HL-60/S4 (cell line): ENCODE results near the gene BTN3A1.
"Not testable (repeated sequence)": the region's sequence is repeated elsewhere in the genome, so short reads cannot be mapped to it uniquely, and the experiment has no call there.

Source experiments
- in situ Hi-C: fragments of 300-500 bp; cut with MboI; formaldehyde crosslinking; loops from 2 replicates; pipeline ENCODE4 v1.14.3; 2022; ENCODE audit warnings: low sequenced_read_pairs

Gene BTN3A1

DNA sequence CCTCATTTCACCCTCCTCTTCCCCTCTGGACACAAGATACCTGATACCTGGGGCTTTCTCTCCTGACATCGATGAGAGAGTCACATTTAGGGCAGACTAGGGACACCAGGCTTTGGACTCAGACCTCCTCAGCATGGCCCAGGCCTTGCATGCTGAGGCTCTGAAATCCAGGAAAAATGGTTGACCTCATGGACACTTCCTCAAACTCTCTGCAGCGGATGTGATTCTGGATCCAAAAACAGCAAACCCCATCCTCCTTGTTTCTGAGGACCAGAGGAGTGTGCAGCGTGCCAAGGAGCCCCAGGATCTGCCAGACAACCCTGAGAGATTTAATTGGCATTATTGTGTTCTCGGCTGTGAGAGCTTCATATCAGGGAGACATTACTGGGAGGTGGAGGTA, 10.9 kb downstream of the BTN3A1 start:
- in situ Hi-C loops: no loop called here

DNA sequence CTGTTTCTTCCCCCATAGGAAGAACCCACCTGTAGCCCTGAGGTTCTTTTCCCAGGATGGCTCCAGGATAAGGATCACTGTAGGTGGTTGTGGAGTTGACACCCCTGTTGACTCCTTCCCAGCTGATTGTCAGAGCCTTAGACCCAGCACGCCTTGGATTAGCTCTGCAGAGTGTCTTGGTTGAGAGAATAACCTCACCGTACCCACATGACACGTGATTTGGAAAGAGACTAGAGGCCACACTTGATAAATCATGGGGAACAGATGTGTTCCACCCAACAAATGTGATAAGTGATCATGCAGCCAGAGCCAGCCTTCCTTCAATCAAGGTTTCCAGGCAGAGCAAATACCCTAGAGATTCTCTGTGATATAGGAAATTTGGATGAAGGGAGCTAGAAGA, 12.2 kb downstream of the BTN3A1 start:
- in situ Hi-C loops: no loop called here

GRCh38 chr6:26415036-26415614, 13.1 kb downstream of the BTN3A1 start:
- in situ Hi-C loops: no loop called here

GRCh38 chr6:26415791-26416190, 13.7 kb downstream of the BTN3A1 start:
- in situ Hi-C loops: no loop called here

DNA sequence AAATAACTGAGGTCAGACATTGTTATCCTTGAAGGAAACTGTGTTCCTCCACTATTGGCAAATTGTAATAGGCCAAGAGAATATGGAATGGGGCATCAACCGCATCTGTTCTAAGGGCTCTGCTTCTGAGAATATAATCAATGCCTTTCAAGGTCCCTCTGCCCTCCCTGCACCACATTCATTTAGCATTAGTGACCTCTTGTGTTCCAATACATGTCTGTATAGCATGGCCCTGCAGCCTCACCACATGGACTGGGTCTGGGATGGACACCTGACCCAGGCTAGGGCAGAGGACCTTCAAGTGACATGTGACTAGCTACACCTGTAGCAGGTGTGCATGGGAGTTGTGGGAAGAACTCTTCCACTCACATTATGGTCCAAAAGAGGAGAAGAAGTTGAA, 14.2 kb downstream of the BTN3A1 start:
- in situ Hi-C loops: no loop called here

GRCh38 chr6:26418077-26418476, 16.0 kb downstream of the BTN3A1 start:
- in situ Hi-C loops: not testable (repeated sequence)

- in situ Hi-C loops: not testable (repeated sequence)
These were observed 16.7 kb downstream of the BTN3A1 start for GRCh38 chr6:26418795-26419194.

DNA sequence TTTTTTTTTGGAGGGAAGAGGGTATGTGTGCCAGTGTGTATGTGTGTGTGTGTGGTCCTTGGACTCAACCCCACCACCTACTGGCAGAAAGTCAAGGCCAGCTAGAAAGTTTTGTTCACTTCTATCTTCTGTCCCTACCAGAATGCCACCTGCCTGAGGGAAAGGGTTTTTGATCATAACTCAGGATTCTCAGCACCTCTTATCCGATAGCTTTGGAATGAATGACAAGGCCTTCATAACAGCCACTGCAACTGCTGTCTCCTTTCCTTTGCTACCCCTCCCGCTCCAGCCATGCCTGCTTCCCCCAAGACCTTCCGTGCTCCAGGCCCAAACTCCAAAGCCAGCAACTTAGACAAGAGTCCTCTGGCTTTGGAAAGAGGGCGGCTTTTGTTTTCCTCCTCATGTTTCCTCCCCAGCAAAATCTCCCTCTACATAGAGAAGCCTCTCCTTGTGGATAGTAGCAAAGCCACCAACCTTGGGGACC, 18.7 kb downstream of the BTN3A1 start:
- in situ Hi-C loops: no loop called here

DNA sequence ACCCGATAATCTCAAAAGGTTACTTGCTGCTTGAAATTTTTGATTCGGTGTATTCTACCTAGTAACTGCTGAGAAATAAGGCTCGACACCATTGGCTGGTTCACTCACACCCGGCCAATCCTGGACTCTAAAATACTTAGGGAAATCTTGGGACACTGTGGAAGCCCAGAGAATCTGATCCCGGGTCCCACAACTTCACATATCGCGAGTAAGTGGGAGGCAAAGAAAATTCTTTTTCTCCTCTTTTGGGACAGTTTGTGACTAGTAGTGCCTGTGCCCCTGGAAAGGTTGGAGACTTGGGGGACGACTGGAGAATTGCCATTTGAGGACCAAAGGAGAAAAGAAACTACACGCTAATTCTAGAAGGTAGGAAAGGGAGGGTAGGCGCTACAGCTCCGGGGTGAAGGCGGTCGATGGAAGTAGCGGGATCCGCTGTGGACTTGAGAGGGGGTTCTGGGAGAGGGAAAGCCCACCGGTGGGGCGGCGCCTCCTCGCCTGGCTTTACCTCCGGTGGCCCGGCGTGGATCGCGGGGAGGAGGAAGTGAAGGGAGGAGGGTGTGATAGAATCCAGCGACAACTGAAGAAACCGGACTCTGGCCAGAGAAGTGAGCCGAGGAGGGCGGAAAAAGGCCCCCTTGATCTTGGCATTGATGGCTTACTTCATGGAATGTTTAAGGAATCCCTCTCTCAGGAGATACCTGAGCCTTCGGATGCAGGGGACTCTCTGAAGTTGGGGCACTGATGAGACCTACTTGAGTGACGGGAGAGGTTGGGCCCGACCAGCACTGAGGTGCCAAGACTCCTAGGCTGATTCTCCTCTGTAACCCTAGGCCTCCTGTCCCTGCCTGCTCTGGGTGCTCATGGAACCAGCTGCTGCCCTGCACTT, 19.4 kb downstream of the BTN3A1 start:
- in situ Hi-C loops: no loop called here

GRCh38 chr6:26422329-26422728, 20.3 kb downstream of the BTN3A1 start:
- in situ Hi-C loops: no loop called here

GRCh38 chr6:26426691-26427450, 24.8 kb downstream of the BTN3A1 start:
- in situ Hi-C loops: no loop called here

DNA sequence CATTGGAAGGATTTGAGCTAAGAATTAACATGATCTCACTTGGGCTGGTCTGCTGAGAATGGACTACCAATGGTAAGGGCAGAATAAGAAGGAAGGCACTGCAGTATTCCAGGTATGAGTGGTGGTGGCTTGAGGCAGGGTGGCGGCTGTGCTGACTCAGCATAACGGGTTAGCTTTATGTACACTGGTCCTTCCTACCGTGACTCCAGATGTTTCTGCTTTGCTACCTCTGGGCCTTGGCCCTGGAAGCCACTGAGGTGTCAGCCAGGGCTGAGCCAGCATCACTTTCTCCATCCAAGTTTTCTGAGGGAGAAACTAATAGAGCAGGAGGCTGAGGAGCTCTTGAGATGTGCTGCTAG, 25.4 kb downstream of the BTN3A1 start:
- in situ Hi-C loops: no loop called here

DNA sequence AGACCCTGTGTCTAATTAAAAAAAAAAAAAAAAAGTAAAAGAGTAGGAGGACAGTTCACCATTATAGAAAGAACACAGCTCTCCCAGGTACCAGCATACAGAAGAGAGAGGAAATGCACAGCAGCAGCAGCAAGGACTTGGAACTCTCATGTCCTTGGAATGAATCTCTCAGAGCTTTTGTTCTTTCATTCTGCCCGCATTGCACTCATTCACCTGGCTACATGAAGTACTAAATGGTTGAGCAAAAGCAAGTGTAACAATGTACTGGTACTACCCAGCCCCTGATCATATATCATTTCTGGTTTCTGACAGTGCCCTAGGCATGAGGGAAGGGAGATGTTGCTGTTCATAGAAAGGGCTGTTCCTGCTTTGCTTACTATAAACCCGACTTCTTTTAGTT, 26.1 kb downstream of the BTN3A1 start:
- in situ Hi-C loops: no loop called here

GRCh38 chr6:26430787-26431186, 28.7 kb downstream of the BTN3A1 start:
- in situ Hi-C loops: no loop called here

GRCh38 chr6:26431258-26432172, 29.4 kb downstream of the BTN3A1 start:
- in situ Hi-C loops: no loop called here

DNA sequence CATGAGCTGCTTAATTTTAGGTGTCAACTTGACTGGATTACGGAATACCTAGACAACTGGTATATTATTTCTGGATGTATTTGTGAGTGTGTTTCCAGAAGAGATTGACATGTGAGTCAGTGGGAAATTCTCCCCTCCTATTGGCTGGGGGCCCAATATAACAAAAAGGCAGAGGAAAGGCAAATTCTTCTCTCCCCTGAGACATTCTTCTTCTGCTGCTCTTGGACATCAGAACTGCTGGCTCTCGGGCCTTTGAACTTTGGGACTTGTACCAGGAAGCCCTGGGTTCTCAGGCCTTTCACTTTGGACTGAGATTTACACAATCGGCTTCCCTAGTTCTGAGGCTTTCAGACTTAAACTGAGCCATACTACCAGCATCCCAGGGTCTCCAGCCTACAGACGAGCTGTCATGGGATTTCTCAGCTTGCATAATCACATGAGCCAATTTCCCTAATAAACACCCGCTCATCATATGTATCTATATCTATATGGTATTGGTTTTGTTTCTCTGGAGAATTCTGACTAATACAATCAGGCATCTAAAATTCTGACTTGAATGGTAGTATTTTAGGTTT, 30.6 kb downstream of the BTN3A1 start:
- in situ Hi-C loops: no loop called here

GRCh38 chr6:26433680-26434079, 31.6 kb downstream of the BTN3A1 start:
- in situ Hi-C loops: not testable (repeated sequence)

GRCh38 chr6:26436018-26436417, 33.9 kb downstream of the BTN3A1 start:
- in situ Hi-C loops: no loop called here

DNA sequence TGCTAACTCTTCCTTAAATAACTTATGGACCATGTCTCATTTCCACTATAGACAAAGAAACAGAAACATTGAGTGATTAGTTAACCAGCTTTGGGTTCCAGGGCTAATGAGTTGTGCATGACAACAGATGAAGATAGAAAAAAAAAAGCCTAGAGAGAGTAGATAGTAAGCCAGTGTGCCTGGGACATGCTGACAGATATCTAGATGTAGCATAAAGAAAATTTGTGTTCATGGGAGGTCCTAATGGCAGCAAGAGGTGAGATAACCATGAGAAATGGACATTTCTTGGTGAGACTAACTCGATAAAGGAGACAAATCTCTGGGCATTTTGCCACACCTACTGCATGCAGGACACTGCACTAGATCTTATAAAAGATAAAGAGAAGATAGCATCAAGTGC, 35.5 kb downstream of the BTN3A1 start:
- in situ Hi-C loops: no loop called here

DNA sequence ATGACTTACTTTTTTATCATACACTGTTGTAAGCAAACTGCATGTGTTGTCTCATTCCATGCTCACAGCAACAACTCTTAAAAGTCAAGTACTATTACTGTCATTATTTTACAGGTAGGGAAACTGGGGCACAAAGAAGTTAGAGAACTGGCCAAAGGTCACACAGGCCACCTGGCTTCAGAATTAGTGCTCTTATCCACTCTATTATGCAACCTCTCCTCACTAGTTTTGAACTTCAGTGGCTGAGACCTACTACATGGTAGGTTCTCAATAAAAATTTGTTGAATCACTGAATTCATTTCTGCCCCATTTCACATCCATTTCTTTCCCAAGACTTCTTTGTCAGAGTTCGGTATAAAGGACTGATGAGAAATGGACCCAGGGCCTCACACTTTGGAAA, 35.9 kb downstream of the BTN3A1 start:
- in situ Hi-C loops: no loop called here
